HCEC 1CT (cell line): ENCODE measurements around the gene HRG.
"Not testable (repeated sequence)": the region's sequence is repeated elsewhere in the genome, so short reads cannot be mapped to it uniquely, and the experiment has no call there.

ENCODE experiments used
- DNase-seq: peaks from one replicate; pipeline ENCODE4 v3.0.0-alpha.2; 2017

Gene HRG

GRCh38 chr3:186665625-186666188 is at the start of gene HRG:
Gene HRG, plus strand, starts transcription at chr3:186666014. Its CDS starts 18 bp downstream, at chr3:186666032.
- DNase-seq, result no peak

GRCh38 chr3:186616299-186616617 is 49.6 kb upstream of the HRG start:
- no peak for DNase-seq

GRCh38 chr3:186617036-186617946 is 48.5 kb upstream of the HRG start:
- peak; percentile 93 for DNase-seq

GRCh38 chr3:186618318-186618938 is 47.4 kb upstream of the HRG start:
- no peak for DNase-seq

GRCh38 chr3:186619787-186620212 is 46.0 kb upstream of the HRG start:
- no peak for DNase-seq

GRCh38 chr3:186620213-186621092 is 45.4 kb upstream of the HRG start:
- no peak for DNase-seq

GRCh38 chr3:186621894-186622650 is 43.7 kb upstream of the HRG start:
- no peak for DNase-seq

- DNase-seq, result no peak
These were observed 43.0 kb upstream of the HRG start for GRCh38 chr3:186622651-186623310.

- no peak for DNase-seq
These were observed 41.2 kb upstream of the HRG start for GRCh38 chr3:186624598-186624997.

- no peak for DNase-seq
These were observed 40.2 kb upstream of the HRG start for GRCh38 chr3:186625600-186626042.

GRCh38 chr3:186626254-186626847 is 39.5 kb upstream of the HRG start:
- DNase-seq, result no peak

GRCh38 chr3:186627852-186628414 is 37.9 kb upstream of the HRG start:
- DNase-seq, result no peak

GRCh38 chr3:186628756-186629155 is 37.1 kb upstream of the HRG start:
- DNase-seq, result no peak

- no peak for DNase-seq
These were observed 34.7 kb upstream of the HRG start for GRCh38 chr3:186630950-186631641.

GRCh38 chr3:186633481-186633880 is 32.3 kb upstream of the HRG start:
- no peak for DNase-seq

- not testable (repeated sequence) for DNase-seq
These were observed 31.6 kb upstream of the HRG start for GRCh38 chr3:186634207-186634606.

GRCh38 chr3:186635532-186635931 is 30.3 kb upstream of the HRG start:
- no peak for DNase-seq

- DNase-seq, result no peak
These were observed 29.3 kb upstream of the HRG start for GRCh38 chr3:186636536-186636935.

- DNase-seq, result no peak
These were observed 28.1 kb upstream of the HRG start for GRCh38 chr3:186637686-186638085.

- no peak for DNase-seq
These were observed 27.6 kb upstream of the HRG start for GRCh38 chr3:186638259-186638658.
